NCI-H187 treated with DMSO at 0.1 percent for 48 hours (cell line): ENCODE data around the gene KPNA4.
"Not testable (repeated sequence)": the region's sequence is repeated elsewhere in the genome, so short reads cannot be mapped to it uniquely, and the experiment has no call there.

ENCODE experiments used
- DNase-seq: peaks from one replicate; lab custom pipeline; 2025; lab: John Stamatoyannopoulos, UW

Gene KPNA4

GRCh38 chr3:160486459-160486869 lies 78.9 kb downstream of the KPNA4 start:
- DNase-seq = no peak

GRCh38 chr3:160482796-160483195 lies 82.6 kb downstream of the KPNA4 start:
- DNase-seq = no peak

- DNase-seq = no peak
These were observed 83.5 kb downstream of the KPNA4 start for GRCh38 chr3:160481856-160482255.

DNA sequence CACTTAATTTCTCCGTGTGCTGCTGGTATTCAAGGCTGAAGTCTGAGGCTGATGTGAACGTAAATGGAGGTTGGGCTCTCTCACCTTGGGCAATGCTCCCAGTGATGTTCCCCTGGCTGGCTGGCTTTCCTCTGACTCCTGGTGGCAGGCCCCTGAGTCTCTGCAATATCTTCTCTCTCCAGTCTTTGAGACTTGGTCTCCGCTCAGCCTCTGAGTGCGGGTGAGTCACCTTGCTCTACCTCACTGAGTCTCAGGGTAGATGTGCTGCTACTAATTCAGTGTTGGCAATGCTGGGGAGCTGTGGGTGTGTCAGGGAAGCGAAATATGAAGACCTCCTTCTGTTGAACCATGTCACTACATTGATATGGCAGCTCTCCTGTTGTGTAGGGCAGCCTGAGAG lies 84.4 kb downstream of the KPNA4 start:
- DNase-seq = no peak

DNA sequence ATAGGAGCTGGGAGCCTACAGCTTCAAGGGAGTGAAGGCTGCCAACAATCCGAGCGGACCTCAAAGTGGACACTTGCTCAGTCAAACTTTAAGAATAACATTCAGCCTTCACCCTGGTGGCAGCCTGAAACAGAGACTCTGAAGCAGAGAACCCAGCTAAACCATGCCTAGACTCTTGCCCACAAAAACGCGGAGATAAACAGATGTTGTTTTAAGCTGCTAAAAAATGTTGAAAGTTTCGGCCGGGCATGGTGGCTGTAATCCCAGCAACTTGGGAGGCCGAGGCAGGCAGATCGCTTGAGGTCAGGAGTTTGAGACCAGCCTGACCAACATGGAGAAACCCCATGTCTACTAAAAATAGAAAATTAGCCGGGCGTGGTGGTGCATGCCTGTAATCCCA lies 86.0 kb downstream of the KPNA4 start:
- no peak for DNase-seq

- no peak for DNase-seq
These were observed 87.0 kb downstream of the KPNA4 start for GRCh38 chr3:160478338-160478737.

- no peak for DNase-seq
These were observed 87.6 kb downstream of the KPNA4 start for GRCh38 chr3:160477750-160478149.

DNA sequence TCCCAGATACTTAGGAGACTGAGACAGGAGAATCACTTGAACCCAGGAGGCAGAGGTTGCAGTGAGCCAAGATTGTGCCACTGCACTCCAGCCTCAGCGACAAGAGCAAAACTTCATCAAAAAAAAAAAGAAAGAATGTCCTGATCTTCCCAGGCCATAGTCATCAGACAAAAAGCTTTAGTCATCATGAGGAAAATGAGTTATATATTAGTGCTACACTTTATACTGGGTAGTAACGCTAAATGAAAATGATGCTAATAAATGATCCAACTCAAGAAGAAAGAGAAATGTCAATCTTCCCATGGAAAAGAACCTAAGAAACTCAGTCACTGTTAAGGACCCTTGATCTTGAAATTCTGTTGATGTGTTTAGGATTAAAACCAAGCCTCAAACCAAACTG lies 89.5 kb downstream of the KPNA4 start:
- DNase-seq = no peak

DNA sequence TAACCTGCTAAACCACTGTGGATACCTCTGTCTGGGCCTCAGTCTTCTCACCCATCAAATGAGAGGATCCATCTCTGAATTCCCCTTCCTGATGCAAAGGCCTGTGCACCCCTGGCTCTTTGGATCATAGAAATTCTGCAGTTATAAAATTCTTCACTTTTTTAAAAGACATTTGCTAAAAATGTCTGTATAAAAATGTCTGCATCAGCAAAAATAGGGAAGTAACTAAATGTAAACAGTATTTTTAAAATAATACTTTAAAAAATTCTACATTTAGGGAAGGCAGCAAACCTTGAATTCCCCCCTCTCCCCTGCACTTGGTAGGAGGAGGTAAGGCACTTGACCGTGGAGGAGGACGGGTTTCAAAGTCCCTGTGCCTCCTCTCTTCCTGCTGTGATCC lies 90.2 kb downstream of the KPNA4 start:
- DNase-seq = no peak

DNA sequence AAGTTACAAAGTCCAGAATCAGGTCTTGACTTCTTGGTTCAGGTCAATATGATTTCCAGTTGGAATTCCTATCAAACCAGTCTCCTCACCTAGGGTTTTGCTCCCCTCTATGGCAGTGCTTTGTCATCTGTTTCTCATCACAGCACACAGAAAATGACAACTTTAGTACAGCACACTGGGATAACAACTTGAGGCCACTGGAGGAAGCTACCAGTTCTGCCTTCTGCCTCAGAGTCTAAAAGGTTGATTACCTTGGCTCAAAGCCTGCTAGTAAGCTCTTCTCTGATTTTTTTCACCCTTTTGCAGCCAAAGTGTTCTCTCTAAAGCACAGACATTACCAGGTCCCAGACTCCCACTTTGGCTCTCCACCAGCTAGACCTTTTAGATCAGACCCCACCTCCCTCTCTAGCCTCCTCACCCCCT lies 90.9 kb downstream of the KPNA4 start:
- DNase-seq = no peak

GRCh38 chr3:160473978-160474377 lies 91.4 kb downstream of the KPNA4 start:
- no peak for DNase-seq

DNA sequence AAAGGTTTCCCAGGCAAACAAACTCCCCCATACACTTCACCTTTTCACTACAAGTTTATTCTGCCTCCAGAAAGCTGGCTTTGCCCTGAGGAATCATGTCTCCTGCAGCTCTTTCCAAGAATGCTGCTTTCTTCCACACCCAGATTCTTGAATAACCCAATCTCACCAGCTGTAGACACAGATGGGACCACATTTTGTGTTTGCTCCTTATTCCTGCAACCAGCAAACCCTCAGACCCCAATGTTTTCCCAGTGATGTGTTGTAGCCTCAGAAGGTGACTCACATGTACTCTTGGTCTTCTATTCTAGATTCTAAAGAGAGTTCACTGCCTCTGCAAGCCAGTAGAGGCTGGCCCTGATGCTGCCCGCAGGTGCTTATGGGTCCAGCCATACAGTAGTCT lies 92.2 kb downstream of the KPNA4 start:
- no peak for DNase-seq

- no peak for DNase-seq
These were observed 93.0 kb downstream of the KPNA4 start for GRCh38 chr3:160472344-160472743.

GRCh38 chr3:160471892-160472291 lies 93.5 kb downstream of the KPNA4 start:
- DNase-seq = no peak

GRCh38 chr3:160470181-160470580 lies 95.2 kb downstream of the KPNA4 start:
- no peak for DNase-seq

DNA sequence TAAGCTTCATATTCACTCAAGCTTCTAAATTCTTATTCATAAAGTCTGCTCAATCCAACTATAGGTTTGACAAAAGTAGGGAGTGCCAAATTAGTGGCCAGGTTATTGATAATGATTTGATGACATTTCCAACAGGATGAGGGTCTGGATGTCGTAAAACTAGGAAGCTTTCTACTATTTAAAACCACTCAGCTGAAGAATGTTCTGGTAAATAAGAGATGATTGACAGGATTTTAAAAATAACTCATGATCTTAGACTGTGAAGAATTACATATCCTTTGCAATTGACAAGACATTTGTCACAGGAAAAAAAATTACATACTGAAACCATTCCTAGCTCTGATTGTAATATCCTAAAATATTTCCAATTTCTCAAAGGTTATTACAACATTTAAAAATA lies 100.4 kb downstream of the KPNA4 start:
- no peak for DNase-seq

GRCh38 chr3:160464321-160464720 lies 101.0 kb downstream of the KPNA4 start:
- no peak for DNase-seq

DNA sequence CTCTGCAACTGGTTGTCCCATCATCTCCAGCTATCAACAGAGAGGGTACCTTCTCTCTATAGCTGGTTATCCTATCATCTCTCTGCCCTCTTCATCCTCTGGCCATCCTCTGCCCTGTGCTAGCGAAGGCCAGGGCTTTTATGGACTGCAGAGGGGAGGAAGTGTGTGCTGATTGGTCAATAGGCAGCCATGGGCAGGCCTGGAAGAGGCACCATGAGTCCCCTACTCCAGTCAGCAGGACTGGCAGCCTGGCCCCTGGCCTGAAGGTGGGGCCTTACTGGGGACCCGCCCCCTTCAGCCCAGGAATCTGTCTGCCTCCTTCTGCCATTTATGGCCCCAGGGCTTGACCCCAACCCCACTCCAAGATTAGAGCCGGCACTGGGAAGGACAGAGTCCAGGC lies 105.3 kb downstream of the KPNA4 start:
- no peak for DNase-seq

- no peak for DNase-seq
These were observed 105.9 kb downstream of the KPNA4 start for GRCh38 chr3:160459450-160459970.

DNA sequence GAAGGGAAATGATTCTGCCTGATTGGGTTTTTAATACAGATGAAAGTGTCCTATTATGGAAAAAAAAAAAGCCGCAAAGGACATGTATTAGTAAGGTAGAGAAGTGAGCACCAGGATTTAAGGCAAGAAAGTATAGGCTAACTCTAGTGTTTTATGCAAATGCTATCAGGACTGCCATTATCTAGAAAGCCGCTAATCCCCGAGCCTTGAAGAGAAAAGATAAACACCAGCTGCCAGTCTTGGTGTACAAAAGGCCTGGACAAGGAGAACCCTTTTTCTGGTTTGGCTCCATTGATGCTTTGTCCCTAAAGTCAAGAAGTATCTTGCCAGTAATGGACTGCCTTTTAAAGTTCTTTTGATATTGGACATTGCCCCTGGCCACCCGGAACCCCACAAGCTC lies 107.2 kb downstream of the KPNA4 start:
- no peak for DNase-seq

DNA sequence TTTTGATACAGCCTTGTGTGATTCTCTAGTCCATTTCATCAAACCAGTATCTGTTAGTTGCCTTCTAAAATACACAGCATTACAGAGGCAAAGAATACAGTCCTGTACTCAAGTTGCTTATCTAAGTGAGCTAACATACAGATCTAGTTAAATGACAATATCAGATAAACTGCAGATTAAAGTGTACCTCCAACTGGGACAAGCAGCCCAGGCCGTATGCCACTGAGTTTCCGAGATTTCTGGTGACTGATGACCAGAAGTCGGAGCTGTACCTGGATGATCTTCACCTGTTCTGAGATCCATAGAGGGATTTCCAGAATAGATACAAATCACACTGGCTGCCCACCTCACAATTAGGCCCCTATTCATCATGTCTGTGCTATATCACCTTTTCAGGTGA lies 109.5 kb downstream of the KPNA4 start:
- no peak for DNase-seq

- DNase-seq = no peak
These were observed 110.4 kb downstream of the KPNA4 start for GRCh38 chr3:160454995-160455394.

- not testable (repeated sequence) for DNase-seq
These were observed 113.1 kb downstream of the KPNA4 start for GRCh38 chr3:160452251-160452650.

- no peak for DNase-seq
These were observed 113.8 kb downstream of the KPNA4 start for GRCh38 chr3:160451602-160452001.

DNA sequence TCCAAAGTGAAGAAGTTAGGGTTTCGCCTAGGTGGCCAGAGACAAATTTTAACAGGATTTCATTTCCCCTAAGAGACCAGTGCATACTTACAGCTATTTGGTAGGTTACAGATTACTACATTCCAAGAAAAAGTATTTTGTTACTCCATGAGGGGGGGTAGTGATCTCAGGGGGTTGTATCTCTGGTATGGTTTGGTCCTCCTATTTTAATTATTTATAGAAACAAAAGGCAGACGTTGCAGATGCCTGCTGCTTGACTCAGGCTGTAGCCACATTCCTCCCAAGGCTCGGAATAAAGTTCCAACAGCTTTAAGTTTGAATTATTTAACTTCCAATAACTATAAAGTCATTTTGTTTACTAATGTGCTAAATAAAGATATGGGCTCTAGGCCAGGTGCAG lies 114.5 kb downstream of the KPNA4 start:
- no peak for DNase-seq
